Activated CD4-positive, alpha-beta T cell treated with anti-CD3 and anti-CD28 coated beads for 36 hours (primary cell): ENCODE data around the gene CIZ1. TPM values are rescaled to one million over a fixed set of nuclear protein-coding genes. Genes with fewer than 3 reads are reported as not detected.
A peak's percentile ranks its signal among the peaks of the same experiment; 100 is the strongest.

Source experiments
- ATAC-seq: fragments of 200-7000 bp; cut with Tn5 transposase; one replicate; pipeline ENCODE4 v1.10.0; 2021; ENCODE audit warnings: mild to moderate bottlenecking, moderate library complexity
- CTCF ChIA-PET: fragments of 350-600 bp; sonication (Branson Sonifier 250); formaldehyde crosslinking; loops from one replicate; lab custom pipeline; 2021; ENCODE audit warnings: antibody characterized with exemption; lab: Charles Lee
- POLR2A ChIA-PET: fragments of 350-600 bp; sonication (Branson Sonifier 250); formaldehyde crosslinking; loops from one replicate; lab custom pipeline; 2021; ENCODE audit warnings: antibody characterized with exemption, inconsistent platforms; lab: Charles Lee
- DNase-seq: peaks from one replicate; pipeline ENCODE4 v3.0.0-alpha.2; 2020
- H3K27ac Mint-ChIP-seq: one replicate; pipeline ENCODE4 v1.8.0; 2021; ENCODE audit warnings: mixed read lengths
- H3K27me3 Mint-ChIP-seq: one replicate; pipeline ENCODE4 v1.8.0; 2021; ENCODE audit warnings: mixed read lengths
- H3K36me3 Mint-ChIP-seq: one replicate; pipeline ENCODE4 v1.8.0; 2021; ENCODE audit warnings: low read depth, mixed read lengths
- H3K4me1 Mint-ChIP-seq: one replicate; pipeline ENCODE4 v1.8.0; 2021; ENCODE audit warnings: mixed read lengths
- H3K4me3 Mint-ChIP-seq: one replicate; pipeline ENCODE4 v1.8.0; 2021; ENCODE audit warnings: mild to moderate bottlenecking, moderate library complexity, mixed read lengths
- H3K9me3 Mint-ChIP-seq: one replicate; pipeline ENCODE4 v1.8.0; 2021; ENCODE audit warnings: low read depth, mixed read lengths
- intact Hi-C, 2 experiments: fragments of 100-400 bp; cut with DNase I in 1 of 2; cut with micrococcal nuclease in 1 of 2; formaldehyde crosslinking; loops; one replicate each; pipeline versions ENCODE4 v1.14.2 to v1.15.1; 2022 to 2024; cut with DNase I, micrococcal nuclease
- total RNA-seq, 2 experiments: library from RNA; stranded (reverse); gene quantifications; one replicate each; pipeline ENCODE4 v1.2.3, GENCODE V29; 2021

The CIZ1 gene
- total RNA-seq, 2 experiments from 2014 or later, result 79.5 to 110 TPM

- CTCF ChIA-PET, result interaction anchor here (1.2 kb wide), 1 partner anchor 9 kb away, joined by 4 read pairs; no protein-coding TSS in a partner anchor
- intact Hi-C loops, result no loop called here
- no peak for ATAC-seq
- no peak for DNase-seq
- Mint-ChIP-seq H3K4me3 (no peak overlapping the region), H3K27ac (no peak overlapping the region), H3K9me3 (no peaks in the 10 kb centered on the region), H3K36me3 (peaks cover 14% of the 10 kb centered on the region), H3K27me3 (no peaks in the 10 kb centered on the region), H3K4me1 (no peaks in the 10 kb centered on the region)
- POLR2A ChIA-PET, result no interaction called here
Measured at GRCh38 chr9:128169492-128169891, 21.9 kb downstream of the CIZ1 start.

GRCh38 chr9:128168731-128169308 is 22.6 kb downstream of the CIZ1 start:
- H3K27me3 Mint-ChIP-seq, result no peaks in the 10 kb centered on the region
- intact Hi-C loops, result no loop called here
- H3K27ac Mint-ChIP-seq, result no peak overlapping the region
- ChIA-PET POLR2A (no interaction called here), CTCF (interaction anchor here (1.2 kb wide), 1 partner anchor 8 kb away, joined by 4 read pairs; no protein-coding TSS in a partner anchor)
- peaks cover 18% of the 10 kb centered on the region for H3K36me3 Mint-ChIP-seq
- no peak overlapping the region for H3K4me3 Mint-ChIP-seq
- H3K4me1 Mint-ChIP-seq, result no peaks in the 10 kb centered on the region
- DNase-seq (no peak), ATAC-seq (no peak)
- no peaks in the 10 kb centered on the region for H3K9me3 Mint-ChIP-seq

- DNase-seq, result no peak
- H3K9me3 Mint-ChIP-seq, result no peaks in the 10 kb centered on the region
- ChIA-PET POLR2A (no interaction called here), CTCF (no interaction called here)
- no peak overlapping the region for H3K27ac Mint-ChIP-seq
- ATAC-seq, result no peak
- H3K4me1 Mint-ChIP-seq, result peaks cover 3% of the 10 kb centered on the region
- H3K4me3 Mint-ChIP-seq, result no peak overlapping the region
- intact Hi-C loops, result no loop called here
- H3K27me3 Mint-ChIP-seq, result no peaks in the 10 kb centered on the region
- H3K36me3 Mint-ChIP-seq, result peaks cover 23% of the 10 kb centered on the region
Measured at GRCh38 chr9:128167209-128167608, 24.2 kb downstream of the CIZ1 start.

GRCh38 chr9:128166169-128166568 is 25.2 kb downstream of the CIZ1 start:
- H3K9me3 Mint-ChIP-seq, result no peaks in the 10 kb centered on the region
- H3K4me1 Mint-ChIP-seq, result peaks cover 9% of the 10 kb centered on the region
- CTCF ChIA-PET, result no interaction called here
- no peak for ATAC-seq
- DNase-seq, result no peak
- POLR2A ChIA-PET, result no interaction called here
- intact Hi-C loops, result no loop called here
- H3K27me3 Mint-ChIP-seq, result no peaks in the 10 kb centered on the region
- no peak overlapping the region for H3K27ac Mint-ChIP-seq
- no peak overlapping the region for H3K4me3 Mint-ChIP-seq
- peaks cover 24% of the 10 kb centered on the region for H3K36me3 Mint-ChIP-seq

GRCh38 chr9:128164307-128164885 is 27.0 kb downstream of the CIZ1 start:
- no peak overlapping the region for H3K4me3 Mint-ChIP-seq
- no peaks in the 10 kb centered on the region for H3K9me3 Mint-ChIP-seq
- intact Hi-C loops, result no loop called here
- ChIA-PET CTCF (no interaction called here), POLR2A (no interaction called here)
- peaks cover 22% of the 10 kb centered on the region for H3K36me3 Mint-ChIP-seq
- DNase-seq, result no peak
- no peak overlapping the region for H3K27ac Mint-ChIP-seq
- no peak for ATAC-seq
- peaks cover 16% of the 10 kb centered on the region for H3K4me1 Mint-ChIP-seq
- no peaks in the 10 kb centered on the region for H3K27me3 Mint-ChIP-seq

- no peak overlapping the region for H3K4me3 Mint-ChIP-seq
- no peaks in the 10 kb centered on the region for H3K27me3 Mint-ChIP-seq
- no peak overlapping the region for H3K27ac Mint-ChIP-seq
- DNase-seq (no peak), ATAC-seq (no peak)
- ChIA-PET POLR2A (no interaction called here), CTCF (no interaction called here)
- no peaks in the 10 kb centered on the region for H3K9me3 Mint-ChIP-seq
- peaks cover 19% of the 10 kb centered on the region for H3K4me1 Mint-ChIP-seq
- intact Hi-C loops, result no loop called here
- peaks cover 20% of the 10 kb centered on the region for H3K36me3 Mint-ChIP-seq
Measured at GRCh38 chr9:128163523-128164306, 27.7 kb downstream of the CIZ1 start.

- no peak overlapping the region for H3K4me3 Mint-ChIP-seq
- DNase-seq, result no peak
- intact Hi-C loops, result no loop called here
- H3K27ac Mint-ChIP-seq, result no peak overlapping the region
- CTCF ChIA-PET, result no interaction called here
- POLR2A ChIA-PET, result no interaction called here
- H3K9me3 Mint-ChIP-seq, result no peaks in the 10 kb centered on the region
- H3K27me3 Mint-ChIP-seq, result no peaks in the 10 kb centered on the region
- peaks cover 19% of the 10 kb centered on the region for H3K4me1 Mint-ChIP-seq
- peaks cover 18% of the 10 kb centered on the region for H3K36me3 Mint-ChIP-seq
- ATAC-seq, result no peak
Measured at GRCh38 chr9:128163027-128163515, 28.3 kb downstream of the CIZ1 start.

- CTCF ChIA-PET, result no interaction called here
- Mint-ChIP-seq H3K9me3 (no peaks in the 10 kb centered on the region), H3K27me3 (no peaks in the 10 kb centered on the region), H3K4me3 (peak overlapping the region; percentile 35), H3K4me1 (peaks cover 19% of the 10 kb centered on the region), H3K36me3 (peaks cover 18% of the 10 kb centered on the region), H3K27ac (peak overlapping the region; percentile 14)
- no peak for ATAC-seq
- DNase-seq, result no peak
- intact Hi-C loops, result no loop called here
- POLR2A ChIA-PET, result no interaction called here
Measured at GRCh38 chr9:128162215-128163026, 29.0 kb downstream of the CIZ1 start.

GRCh38 chr9:128161215-128161902 is 30.0 kb downstream of the CIZ1 start:
- ATAC-seq (no peak), DNase-seq (no peak)
- peaks cover 19% of the 10 kb centered on the region for H3K4me1 Mint-ChIP-seq
- CTCF ChIA-PET, result interaction anchor here (1.3 to 1.6 kb wide), 3 partner anchors 8 to 44 kb away, joined by 3 to 4 read pairs (median 4); no protein-coding TSS in a partner anchor
- peak overlapping the region; percentile 60 for H3K27ac Mint-ChIP-seq
- no peaks in the 10 kb centered on the region for H3K27me3 Mint-ChIP-seq
- POLR2A ChIA-PET, result interaction anchor here (0.6 to 1.5 kb wide), 4 partner anchors 33 to 129 kb away, joined by 4 to 6 read pairs (median 5); partner anchors contain the start of gene PTGES2
- H3K4me3 Mint-ChIP-seq, result peak overlapping the region; percentile 74
- intact Hi-C loops, result loop anchor here (2.0 kb wide), 2 partner anchors 33 to 609 kb away; partner anchors contain the start of gene ZER1 (in 1 of the 2)
- peaks cover 14% of the 10 kb centered on the region for H3K36me3 Mint-ChIP-seq
- no peaks in the 10 kb centered on the region for H3K9me3 Mint-ChIP-seq

GRCh38 chr9:128160603-128160987 is 30.8 kb downstream of the CIZ1 start:
- H3K27me3 Mint-ChIP-seq, result no peaks in the 10 kb centered on the region
- peaks cover 19% of the 10 kb centered on the region for H3K4me1 Mint-ChIP-seq
- H3K4me3 Mint-ChIP-seq, result peak overlapping the region; percentile 74
- POLR2A ChIA-PET, result interaction anchor here (0.6 to 1.5 kb wide), 5 partner anchors 32 to 428 kb away, joined by 4 to 6 read pairs (median 5); partner anchors contain the start of gene PTGES2
- peak; percentile 49 for ATAC-seq
- CTCF ChIA-PET, result interaction anchor here (0.7 to 1.6 kb wide), 4 partner anchors 9 to 885 kb away, joined by 3 to 4 read pairs (median 4); no protein-coding TSS in a partner anchor
- H3K27ac Mint-ChIP-seq, result peak overlapping the region; percentile 60
- intact Hi-C loops, result loop anchor here (1.0 to 2.0 kb wide), 24 partner anchors 31 to 950 kb away; partner anchors contain the start of genes CIZ1 (in 1 of the 2), COQ4 (in 1 of the 2), CRAT (in 1 of the 2) and DNM1 (in 1 of the 2)
- peaks cover 13% of the 10 kb centered on the region for H3K36me3 Mint-ChIP-seq
- H3K9me3 Mint-ChIP-seq, result no peaks in the 10 kb centered on the region
- peak; percentile 81 for DNase-seq
